Lower leg skin (tissue), 4 donors: ENCODE measurements around the gene ATP8B4. TPM values are rescaled to one million over a fixed set of nuclear protein-coding genes. Genes with fewer than 3 reads are reported as not detected.

ENCODE experiments used
- DNase-seq, 2 donors: peaks; one replicate each; pipeline ENCODE4 v3.0.0-alpha.2; 2019; ENCODE audit warnings: low spot score in 2 of 2
- H3K4me3 ChIP-seq: fragments of 200-600 bp; sonication (generic); 2 replicates; pipeline ENCODE4 v1.5.1; 2017; ENCODE audit warnings: mild to moderate bottlenecking, low read depth; ENCODE audit not compliant: poor library complexity, severe bottlenecking
- POLR2A ChIP-seq, 2 donors: fragments of 450-650 bp; IDR thresholded peaks; one replicate each; pipeline ENCODE4 v1.6.1; 2016 to 2017; ENCODE audit warnings: antibody characterized with exemption in 2 of 2, mild to moderate bottlenecking in 1 of 2, moderate library complexity in 1 of 2
- WGBS, 2 donors: methylation state at CpG; one replicate each; pipeline ENCODE4 v1.1.5; 2018; 5-methylcytosine and 5-hydroxymethylcytosine counted together
- intact Hi-C: fragments of 100-400 bp; cut with DNase I; formaldehyde crosslinking; loops from one replicate; pipeline ENCODE4 v1.15.0; 2023; ENCODE audit warnings: low total_unique reads
- total RNA-seq, 4 donors: library from RNA; depleted of rRNA; stranded (reverse); fragments of >200 nt; gene quantifications; one replicate each; pipeline ENCODE4 v1.1.0, GENCODE V29; 2016
- TF ChIP-seq, protein P1 (sequence below), 3 donors: fragments of 450-650 bp; IDR thresholded peaks; one replicate each; pipeline ENCODE4 v1.5.1; 2016; ENCODE audit warnings: antibody characterized with exemption in 3 of 3, mild to moderate bottlenecking in 3 of 3, moderate library complexity in 2 of 3

The ATP8B4 gene
- total RNA-seq, 4 donors from 2014 or later: 1.9 to 6.3 (median 2.9) TPM

DNA sequence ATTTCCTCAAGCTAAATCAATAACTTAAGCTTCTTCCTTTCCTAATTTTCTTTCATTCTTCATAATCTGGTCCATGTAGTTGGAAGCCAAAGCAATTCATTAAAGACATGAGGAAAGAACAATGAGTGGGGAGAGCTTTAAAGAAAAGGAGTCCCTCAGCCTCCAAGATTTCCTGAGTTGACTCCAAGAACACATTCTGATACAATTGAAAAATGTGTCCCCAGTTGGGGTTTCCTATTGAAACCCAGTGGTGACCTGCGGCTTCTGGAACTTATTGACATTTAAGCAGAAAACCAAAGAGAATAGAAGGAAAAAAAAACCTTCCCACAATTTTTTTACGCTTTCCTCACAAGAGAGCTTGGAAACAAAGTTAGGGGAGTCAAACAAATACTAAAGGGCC, 37.0 kb downstream of the ATP8B4 start:
- TF ChIP-seq POLR2A (IDR thresholded peaks at IDR 0.05): no peak
- TF ChIP-seq, protein P1, sequence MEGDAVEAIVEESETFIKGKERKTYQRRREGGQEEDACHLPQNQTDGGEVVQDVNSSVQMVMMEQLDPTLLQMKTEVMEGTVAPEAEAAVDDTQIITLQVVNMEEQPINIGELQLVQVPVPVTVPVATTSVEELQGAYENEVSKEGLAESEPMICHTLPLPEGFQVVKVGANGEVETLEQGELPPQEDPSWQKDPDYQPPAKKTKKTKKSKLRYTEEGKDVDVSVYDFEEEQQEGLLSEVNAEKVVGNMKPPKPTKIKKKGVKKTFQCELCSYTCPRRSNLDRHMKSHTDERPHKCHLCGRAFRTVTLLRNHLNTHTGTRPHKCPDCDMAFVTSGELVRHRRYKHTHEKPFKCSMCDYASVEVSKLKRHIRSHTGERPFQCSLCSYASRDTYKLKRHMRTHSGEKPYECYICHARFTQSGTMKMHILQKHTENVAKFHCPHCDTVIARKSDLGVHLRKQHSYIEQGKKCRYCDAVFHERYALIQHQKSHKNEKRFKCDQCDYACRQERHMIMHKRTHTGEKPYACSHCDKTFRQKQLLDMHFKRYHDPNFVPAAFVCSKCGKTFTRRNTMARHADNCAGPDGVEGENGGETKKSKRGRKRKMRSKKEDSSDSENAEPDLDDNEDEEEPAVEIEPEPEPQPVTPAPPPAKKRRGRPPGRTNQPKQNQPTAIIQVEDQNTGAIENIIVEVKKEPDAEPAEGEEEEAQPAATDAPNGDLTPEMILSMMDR (IDR thresholded peaks at IDR 0.05): no peak
- intact Hi-C loops: no loop called here
- no peak overlapping the region for H3K4me3 ChIP-seq
- 37% methylated on average over 2 of the region's 2 CpGs for WGBS, 2 donors
- DNase-seq: no peak

DNA sequence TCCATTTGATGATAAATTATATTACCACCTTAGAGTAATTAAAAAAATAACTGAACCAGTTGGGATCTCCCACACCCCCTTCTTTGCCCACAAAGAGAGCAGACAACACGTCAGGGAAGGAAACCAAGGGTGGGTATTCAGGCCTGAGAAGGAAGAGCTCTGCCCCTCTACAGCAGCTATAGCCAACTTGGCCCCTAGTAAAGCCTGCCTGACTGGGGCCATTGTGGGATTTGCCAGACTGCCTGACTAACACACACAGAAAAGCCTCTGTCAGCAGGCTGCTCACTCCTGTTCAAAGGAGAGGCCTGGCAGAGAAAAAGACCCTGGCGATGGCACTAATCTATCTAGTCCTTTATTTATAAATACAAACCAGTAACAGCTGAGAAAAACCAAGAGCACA, 41.4 kb downstream of the ATP8B4 start:
- 42 to 49% methylated on average over 2 of the region's 2 CpGs for WGBS, 2 donors
- intact Hi-C loops: no loop called here

DNA sequence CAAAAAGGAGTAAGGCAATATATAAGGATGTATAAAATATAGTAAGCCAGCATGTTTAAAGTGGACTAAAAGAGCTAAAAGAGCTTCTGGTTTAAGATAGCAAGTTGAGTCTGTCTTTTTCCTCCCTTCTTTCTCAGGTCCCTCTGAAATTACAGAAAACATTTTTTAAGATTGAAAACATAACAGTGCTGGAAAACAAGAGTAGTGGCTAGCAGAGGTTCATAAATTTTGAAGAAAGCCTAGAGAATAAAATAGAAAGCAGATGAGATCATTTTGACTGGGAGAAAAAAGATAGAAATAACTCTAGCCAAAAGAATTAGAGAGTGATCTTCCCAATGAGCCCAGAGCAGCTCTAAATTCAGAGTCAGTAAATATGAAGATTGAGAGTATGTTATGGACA, 41.9 kb downstream of the ATP8B4 start:
- H3K4me3 ChIP-seq: no peak overlapping the region
- DNase-seq: no peak
- intact Hi-C loops: no loop called here
- TF ChIP-seq POLR2A (IDR thresholded peaks at IDR 0.05): no peak
- TF ChIP-seq, protein P1 (IDR thresholded peaks at IDR 0.05): no peak

More for the DNA sequence above, 41.4 kb downstream of the ATP8B4 start:
- no peak overlapping the region for H3K4me3 ChIP-seq
- DNase-seq: no peak
- TF ChIP-seq, protein P1 (IDR thresholded peaks at IDR 0.05): no peak
- TF ChIP-seq POLR2A (IDR thresholded peaks at IDR 0.05): no peak

DNA sequence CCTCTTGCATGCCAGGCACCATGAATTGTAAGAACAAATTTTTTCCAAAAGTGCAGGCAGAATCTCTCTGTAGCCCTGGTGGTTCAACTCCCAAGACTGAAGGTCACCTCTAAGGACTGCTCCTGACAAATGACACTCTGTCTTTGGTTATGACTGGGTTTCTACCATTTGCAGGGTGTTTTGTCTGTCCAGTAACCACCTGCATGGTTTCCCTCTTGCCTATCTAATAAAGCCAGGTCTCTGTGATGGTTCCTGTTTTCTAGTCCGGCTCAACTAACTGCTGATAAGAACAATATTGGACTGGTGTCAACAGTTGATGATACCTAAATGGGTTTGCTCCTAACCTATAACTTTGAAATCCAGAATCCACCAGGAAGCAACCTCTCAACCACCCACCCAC, 43.7 kb downstream of the ATP8B4 start:
- 85 to 86% methylated on average over 1 of the region's 1 CpG for WGBS, 2 donors
- TF ChIP-seq, protein P1 (IDR thresholded peaks at IDR 0.05): no peak
- TF ChIP-seq POLR2A (IDR thresholded peaks at IDR 0.05): no peak
- DNase-seq: no peak
- H3K4me3 ChIP-seq: no peak overlapping the region
- intact Hi-C loops: no loop called here

DNA sequence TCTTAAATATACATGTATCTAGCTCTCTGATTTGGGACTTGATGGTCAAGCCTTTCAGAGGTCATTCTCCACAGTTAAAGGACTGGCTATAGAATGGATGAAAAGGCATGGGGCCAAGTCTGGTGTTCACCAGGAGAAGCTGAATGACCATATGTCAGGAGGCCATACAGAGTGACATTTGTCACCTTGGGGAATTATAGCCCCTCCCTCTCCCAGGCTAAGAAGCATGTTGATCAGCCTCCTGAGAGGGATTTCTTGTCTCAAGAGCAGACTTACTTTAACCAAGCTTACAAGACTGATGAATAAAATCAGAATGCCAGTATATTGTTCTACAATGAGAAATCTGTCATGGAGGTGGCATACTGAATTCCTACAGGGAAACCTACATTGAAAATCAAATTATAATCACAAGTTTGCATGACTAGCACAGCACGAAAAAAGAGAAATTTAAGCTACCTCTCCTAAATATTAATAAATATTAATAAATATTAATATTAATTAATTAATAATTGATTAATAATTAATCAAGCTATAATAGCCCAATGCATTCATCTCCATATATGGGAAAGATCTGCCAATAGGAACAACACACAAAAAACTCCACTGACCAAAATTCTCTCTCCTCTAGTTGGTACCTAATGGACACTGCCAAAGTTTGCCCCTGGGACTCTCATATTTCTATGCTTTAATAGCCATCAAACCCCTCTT, 47.3 kb downstream of the ATP8B4 start:
- 72 to 91% methylated on average over 1 of the region's 1 CpG for WGBS, 2 donors
- no peak overlapping the region for H3K4me3 ChIP-seq
- intact Hi-C loops: no loop called here
- no peak for TF ChIP-seq POLR2A (IDR thresholded peaks at IDR 0.05)
- TF ChIP-seq, protein P1 (IDR thresholded peaks at IDR 0.05): no peak
- DNase-seq: no peak

DNA sequence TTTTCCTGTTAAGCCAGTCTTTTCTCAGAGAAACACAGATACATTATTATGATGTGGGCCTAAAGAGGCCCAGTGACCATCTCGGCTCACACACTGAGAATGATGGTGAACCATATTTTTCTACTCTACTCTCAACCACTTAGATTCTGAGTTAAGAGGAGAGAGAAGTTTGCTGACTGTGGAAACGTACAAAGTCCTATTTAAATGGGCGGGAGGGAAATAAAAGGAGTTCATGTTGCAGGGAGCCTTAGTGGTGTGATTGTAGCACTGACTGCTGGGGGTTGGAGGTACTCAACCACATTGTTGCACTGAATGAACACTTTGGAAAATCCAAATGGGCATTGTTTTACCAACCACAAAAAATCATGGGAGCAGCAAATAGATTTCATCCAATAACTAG, 51.0 kb downstream of the ATP8B4 start:
- TF ChIP-seq POLR2A (IDR thresholded peaks at IDR 0.05): no peak
- TF ChIP-seq, protein P1 (IDR thresholded peaks at IDR 0.05): no peak
- DNase-seq: no peak
- H3K4me3 ChIP-seq: no peak overlapping the region
- WGBS, 2 donors: 85 to 87% methylated on average over 3 of the region's 3 CpGs
- intact Hi-C loops: no loop called here
